ENCODE measurements around the gene MAF. TPM values are rescaled to one million over a fixed set of nuclear protein-coding genes. Genes with fewer than 3 reads are reported as not detected.

Gene MAF
- 31.4 TPM for total RNA-seq (ENCODE audit: unreplicated experiment)
- long read RNA-seq, partial matches to known transcripts: 0 of 1 reads
- long read RNA-seq, other reads (novel, unspliced or antisense): 0 of 1 reads

DNA sequence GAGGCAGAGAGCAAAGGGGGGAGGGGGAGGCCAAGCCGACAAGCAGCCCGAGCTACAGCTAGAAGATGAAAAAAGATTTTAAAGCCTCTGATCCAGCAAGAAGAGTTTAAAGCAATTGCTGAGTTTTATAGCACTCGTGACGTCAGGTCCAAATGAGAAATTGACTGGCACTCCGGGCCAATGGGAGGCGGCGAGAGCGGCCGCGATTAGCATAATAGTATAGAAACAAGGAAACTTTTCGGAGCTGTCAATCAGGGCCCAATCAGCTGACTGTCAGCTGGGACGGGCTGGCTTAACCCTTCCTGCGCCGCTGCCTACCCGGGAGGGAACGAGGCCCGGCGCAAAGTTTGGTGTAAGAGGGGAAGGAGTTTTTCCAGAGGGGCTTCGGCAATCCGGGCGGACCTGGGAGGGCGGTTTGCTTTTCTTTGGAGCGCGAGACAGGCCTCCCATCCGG, at the start of gene MAF:
Gene MAF (minus strand): TSS at position 100 of the 454 bp plus-strand sequence. CDS start 835 bp downstream, outside the sequence.
- DNase-seq (ENCODE audit: low spot score): peak; percentile 84
- H3K4me3 Mint-ChIP-seq (ENCODE audit: unreplicated experiment): peak within 1 kb of the TSS; percentile 100
- peaks cover 6% of the 10 kb centered on the region for H3K27me3 Mint-ChIP-seq (ENCODE audit: unreplicated experiment)
- peaks cover 15% of the 10 kb centered on the region for H3K4me1 Mint-ChIP-seq (ENCODE audit: unreplicated experiment)
- no peaks in the 10 kb centered on the region for H3K9me3 Mint-ChIP-seq (ENCODE audit: unreplicated experiment)
- H3K36me3 Mint-ChIP-seq (ENCODE audit: low read depth, unreplicated experiment): peaks cover 6% of the 10 kb centered on the region
- TF ChIP-seq CTCF (IDR thresholded peaks at IDR 0.05; ENCODE audit: unreplicated experiment): no peak
- H3K27ac Mint-ChIP-seq (ENCODE audit: unreplicated experiment): peak within 1 kb of the TSS; percentile 90

DNA sequence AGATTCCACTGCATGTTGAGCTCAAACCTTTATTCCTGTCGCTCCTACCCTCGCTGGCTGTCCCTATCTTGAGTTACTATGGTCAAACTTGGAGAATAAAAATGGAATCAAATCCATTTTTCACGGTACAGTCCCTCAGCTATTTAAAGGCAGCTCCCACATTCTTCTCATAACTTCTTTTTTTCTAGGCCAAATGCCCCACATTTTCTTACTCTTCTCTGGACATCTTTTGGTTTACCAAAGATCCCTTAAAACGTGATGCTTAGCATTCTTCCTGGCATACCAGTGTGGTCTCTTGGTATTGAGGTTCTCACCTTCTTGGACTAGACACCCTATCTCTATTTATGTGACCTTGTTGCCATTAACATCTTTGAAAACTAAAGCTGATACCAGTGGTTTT, 48.3 kb upstream of the MAF start:
- Mint-ChIP-seq H3K27ac (ENCODE audit: unreplicated experiment) (no peak overlapping the region), H3K27me3 (ENCODE audit: unreplicated experiment) (no peaks in the 10 kb centered on the region), H3K9me3 (ENCODE audit: unreplicated experiment) (no peaks in the 10 kb centered on the region), H3K4me1 (ENCODE audit: unreplicated experiment) (no peaks in the 10 kb centered on the region), H3K36me3 (ENCODE audit: low read depth, unreplicated experiment) (no peaks in the 10 kb centered on the region), H3K4me3 (ENCODE audit: unreplicated experiment) (no peak overlapping the region)
- DNase-seq (ENCODE audit: low spot score): no peak
- no peak for TF ChIP-seq CTCF (IDR thresholded peaks at IDR 0.05; ENCODE audit: unreplicated experiment)

DNA sequence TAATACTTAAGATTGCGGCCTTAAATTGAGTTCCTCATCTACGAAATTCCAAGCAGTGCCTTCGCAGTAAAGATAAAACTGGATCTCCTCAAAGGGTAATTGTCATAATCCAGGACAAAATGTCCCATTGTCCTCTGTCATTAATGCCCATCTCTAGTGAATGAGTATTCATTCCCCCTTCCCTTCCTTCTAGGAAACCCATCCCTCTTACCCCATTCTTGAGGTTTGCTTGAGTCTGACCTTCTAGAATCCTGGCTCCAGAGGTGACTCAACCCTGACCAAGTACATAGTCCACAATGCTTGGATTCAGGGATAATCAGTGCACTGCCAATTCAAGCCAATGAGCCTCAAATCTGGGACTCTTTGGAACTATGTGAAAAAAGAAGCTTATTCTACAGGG, 47.0 kb upstream of the MAF start:
- Mint-ChIP-seq H3K4me3 (ENCODE audit: unreplicated experiment) (no peak overlapping the region), H3K27me3 (ENCODE audit: unreplicated experiment) (no peaks in the 10 kb centered on the region), H3K9me3 (ENCODE audit: unreplicated experiment) (no peaks in the 10 kb centered on the region), H3K36me3 (ENCODE audit: low read depth, unreplicated experiment) (no peaks in the 10 kb centered on the region), H3K27ac (ENCODE audit: unreplicated experiment) (no peak overlapping the region), H3K4me1 (ENCODE audit: unreplicated experiment) (no peaks in the 10 kb centered on the region)
- no peak for DNase-seq (ENCODE audit: low spot score)
- TF ChIP-seq CTCF (IDR thresholded peaks at IDR 0.05; ENCODE audit: unreplicated experiment): no peak

- H3K36me3 Mint-ChIP-seq (ENCODE audit: low read depth, unreplicated experiment): no peaks in the 10 kb centered on the region
- H3K4me3 Mint-ChIP-seq (ENCODE audit: unreplicated experiment): no peak overlapping the region
- H3K4me1 Mint-ChIP-seq (ENCODE audit: unreplicated experiment): no peaks in the 10 kb centered on the region
- H3K9me3 Mint-ChIP-seq (ENCODE audit: unreplicated experiment): no peaks in the 10 kb centered on the region
- no peaks in the 10 kb centered on the region for H3K27me3 Mint-ChIP-seq (ENCODE audit: unreplicated experiment)
- DNase-seq (ENCODE audit: low spot score): no peak
- no peak for TF ChIP-seq CTCF (IDR thresholded peaks at IDR 0.05; ENCODE audit: unreplicated experiment)
- no peak overlapping the region for H3K27ac Mint-ChIP-seq (ENCODE audit: unreplicated experiment)
Measured at GRCh38 chr16:79645701-79646100, 45.2 kb upstream of the MAF start.

DNA sequence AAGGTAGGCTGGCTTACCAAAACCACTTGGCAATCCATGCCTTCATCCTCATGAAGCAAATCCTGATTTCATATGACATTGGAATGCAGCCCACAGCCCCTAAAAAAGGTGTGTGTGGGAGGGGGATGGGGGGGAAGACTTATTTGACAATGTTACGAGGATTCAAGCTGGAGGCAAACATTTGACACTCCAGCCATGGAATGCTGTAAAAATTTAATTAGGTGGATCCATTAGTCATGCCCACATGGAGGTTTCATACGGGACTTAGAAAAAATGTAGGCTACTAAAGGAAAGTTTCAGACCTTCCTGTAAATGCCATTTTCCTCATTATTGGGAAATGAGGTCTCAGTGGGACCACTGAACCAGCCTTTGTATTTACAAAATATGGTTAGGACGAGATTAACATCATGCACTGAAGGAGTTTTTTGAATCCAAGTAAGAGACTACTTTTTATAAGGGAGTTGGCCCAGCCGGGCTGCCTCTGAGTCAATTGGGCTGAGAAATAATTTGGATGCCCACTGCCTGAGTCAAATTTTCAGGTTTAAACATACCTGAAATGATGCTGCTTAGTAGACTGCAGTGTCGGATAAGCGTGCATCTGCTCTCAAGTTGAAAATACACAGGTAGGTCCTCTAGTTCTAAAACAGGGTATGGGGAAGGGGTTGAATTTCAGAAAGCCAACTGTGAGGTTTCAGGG, 44.6 kb upstream of the MAF start:
- Mint-ChIP-seq H3K27ac (ENCODE audit: unreplicated experiment) (no peak overlapping the region), H3K36me3 (ENCODE audit: low read depth, unreplicated experiment) (no peaks in the 10 kb centered on the region), H3K4me3 (ENCODE audit: unreplicated experiment) (no peak overlapping the region)

More for the DNA sequence above, 44.6 kb upstream of the MAF start:
- Mint-ChIP-seq H3K4me1 (ENCODE audit: unreplicated experiment) (no peaks in the 10 kb centered on the region), H3K9me3 (ENCODE audit: unreplicated experiment) (no peaks in the 10 kb centered on the region), H3K27me3 (ENCODE audit: unreplicated experiment) (no peaks in the 10 kb centered on the region)
- DNase-seq (ENCODE audit: low spot score): no peak
- no peak for TF ChIP-seq CTCF (IDR thresholded peaks at IDR 0.05; ENCODE audit: unreplicated experiment)
